Middle frontal gyrus (tissue), 1 donor: ENCODE data around the gene TNFRSF4.
"Not testable (repeated sequence)": the region's sequence is repeated elsewhere in the genome, so short reads cannot be mapped to it uniquely, and the experiment has no call there.

Experiments
- DNase-seq: peaks from one replicate; pipeline ENCODE4 v3.0.0-alpha.2; 2015; ENCODE audit warnings: low spot score; ENCODE audit errors: extremely low spot score

TNFRSF4 gene

DNA sequence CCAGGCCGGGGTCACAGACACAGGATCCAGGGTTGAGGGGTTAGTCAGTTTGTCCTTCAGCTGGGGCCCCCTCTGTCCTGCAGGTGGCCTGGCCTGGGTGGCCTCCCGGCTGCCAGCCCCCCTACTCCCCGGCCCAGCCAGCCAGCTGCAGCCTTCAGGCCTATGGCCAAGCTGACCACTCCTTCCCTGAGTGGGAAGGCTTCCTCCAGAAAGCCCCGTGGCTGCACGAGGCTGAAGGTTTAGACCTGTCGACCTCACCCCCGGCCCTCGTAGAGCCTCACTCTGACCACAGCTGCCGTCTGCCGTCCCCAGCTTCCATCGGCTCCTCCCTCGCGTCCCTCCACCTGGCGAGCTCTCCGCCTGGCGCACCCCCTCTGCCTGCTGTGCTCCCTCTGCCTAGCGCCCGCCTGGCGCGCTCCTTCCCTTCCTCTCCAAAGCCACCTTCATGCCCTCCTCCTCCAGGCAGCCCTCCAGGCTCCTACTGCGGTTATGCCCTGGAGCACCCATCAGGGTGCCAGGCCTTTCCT, 30.7 kb downstream of the TNFRSF4 start:
- no peak for DNase-seq

DNA sequence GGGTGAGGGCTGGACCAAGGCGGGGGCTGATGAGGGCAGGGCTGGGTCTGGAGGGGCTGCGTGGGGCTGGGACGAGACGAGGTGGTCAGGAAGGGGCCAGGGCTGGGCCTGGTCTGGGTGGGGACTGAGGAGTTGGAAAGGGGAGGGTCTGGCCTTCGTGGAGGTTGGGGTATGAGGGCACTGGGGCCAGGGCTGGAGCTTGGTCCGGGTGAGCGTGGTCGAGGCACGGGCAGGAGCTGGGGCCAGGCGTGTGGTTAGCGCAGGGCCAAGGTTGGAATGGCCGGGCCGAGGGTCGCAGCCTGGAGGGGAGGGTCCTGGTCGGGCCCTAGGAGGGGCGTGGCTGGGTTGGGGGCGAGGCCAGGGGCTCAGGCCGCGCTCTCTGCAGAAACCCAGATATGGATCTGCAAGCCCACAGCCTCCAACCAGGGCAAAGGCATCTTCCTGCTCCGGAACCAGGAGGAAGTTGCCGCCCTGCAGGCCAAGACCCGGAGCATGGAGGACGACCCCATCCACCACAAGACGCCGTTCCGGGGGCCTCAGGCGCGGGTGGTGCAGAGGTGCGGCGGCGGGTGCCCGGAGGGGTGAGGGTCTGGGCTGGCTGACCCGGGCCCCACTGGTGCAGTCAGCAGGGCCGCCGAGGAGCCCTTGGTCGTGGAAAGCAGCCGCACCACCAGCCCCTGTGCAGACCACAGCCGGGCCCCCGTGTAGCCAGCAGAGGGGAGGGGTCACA, 31.3 kb downstream of the TNFRSF4 start:
- no peak for DNase-seq

DNA sequence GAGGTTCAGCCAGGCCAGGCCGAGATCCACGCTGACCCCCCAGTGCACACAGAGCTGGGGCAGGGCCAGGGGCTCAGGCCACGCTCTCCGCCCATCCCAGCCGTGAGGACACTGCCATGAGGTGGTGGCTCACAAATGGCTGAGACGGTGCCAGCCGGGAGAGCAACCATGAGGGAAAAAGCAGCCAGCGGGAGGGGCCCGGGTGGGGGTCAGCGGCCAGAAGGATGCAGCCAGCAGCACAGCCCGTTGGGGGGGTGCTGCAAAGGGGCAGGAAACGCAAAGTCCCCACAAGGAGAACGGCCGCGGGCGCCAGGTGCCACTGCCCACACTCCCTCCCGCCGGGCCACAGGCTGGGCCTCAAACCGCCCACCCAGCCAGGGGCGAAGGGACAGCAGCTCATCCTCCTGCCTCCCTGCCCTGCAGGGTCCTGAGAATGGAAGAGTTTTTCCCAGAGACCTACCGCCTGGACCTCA, 32.0 kb downstream of the TNFRSF4 start:
- DNase-seq, result no peak

DNA sequence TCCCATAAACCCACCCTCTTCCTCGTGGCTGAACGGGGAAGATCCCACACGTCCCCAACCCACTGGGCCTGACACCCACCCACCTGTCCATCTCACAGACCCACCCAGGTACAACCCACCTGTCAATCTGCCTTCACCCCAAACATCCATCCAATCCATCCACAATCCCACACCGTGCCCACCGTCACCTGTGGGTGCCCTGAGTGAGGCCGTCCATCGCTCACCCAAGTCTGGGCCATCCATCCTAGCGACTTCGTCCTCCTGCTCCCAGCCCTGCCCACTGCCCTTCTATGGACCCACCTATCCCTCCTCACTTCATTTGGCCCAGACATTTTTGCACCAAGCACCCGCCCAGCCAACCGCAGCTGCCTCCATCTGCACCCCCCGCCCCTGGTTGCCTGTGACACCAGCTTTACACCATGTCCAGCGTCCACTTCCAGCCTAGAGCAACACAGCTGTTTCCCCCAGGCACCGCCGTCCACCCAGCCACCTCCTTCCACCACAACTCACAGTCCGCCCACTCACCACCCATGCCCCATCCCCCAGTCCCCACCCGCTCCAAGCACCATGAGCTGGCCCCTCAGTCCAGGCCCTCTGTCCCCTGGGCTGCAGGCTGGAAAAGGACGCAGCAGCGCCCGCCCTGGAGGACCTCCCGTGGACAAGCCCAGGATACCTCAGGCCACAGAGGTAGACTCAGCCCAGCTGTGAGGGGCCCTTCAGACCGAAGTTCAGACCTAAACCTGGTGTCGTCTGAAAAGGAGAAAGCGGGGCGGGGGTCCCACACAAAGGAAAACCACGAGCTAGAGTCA, 32.6 kb downstream of the TNFRSF4 start:
- no peak for DNase-seq

DNA sequence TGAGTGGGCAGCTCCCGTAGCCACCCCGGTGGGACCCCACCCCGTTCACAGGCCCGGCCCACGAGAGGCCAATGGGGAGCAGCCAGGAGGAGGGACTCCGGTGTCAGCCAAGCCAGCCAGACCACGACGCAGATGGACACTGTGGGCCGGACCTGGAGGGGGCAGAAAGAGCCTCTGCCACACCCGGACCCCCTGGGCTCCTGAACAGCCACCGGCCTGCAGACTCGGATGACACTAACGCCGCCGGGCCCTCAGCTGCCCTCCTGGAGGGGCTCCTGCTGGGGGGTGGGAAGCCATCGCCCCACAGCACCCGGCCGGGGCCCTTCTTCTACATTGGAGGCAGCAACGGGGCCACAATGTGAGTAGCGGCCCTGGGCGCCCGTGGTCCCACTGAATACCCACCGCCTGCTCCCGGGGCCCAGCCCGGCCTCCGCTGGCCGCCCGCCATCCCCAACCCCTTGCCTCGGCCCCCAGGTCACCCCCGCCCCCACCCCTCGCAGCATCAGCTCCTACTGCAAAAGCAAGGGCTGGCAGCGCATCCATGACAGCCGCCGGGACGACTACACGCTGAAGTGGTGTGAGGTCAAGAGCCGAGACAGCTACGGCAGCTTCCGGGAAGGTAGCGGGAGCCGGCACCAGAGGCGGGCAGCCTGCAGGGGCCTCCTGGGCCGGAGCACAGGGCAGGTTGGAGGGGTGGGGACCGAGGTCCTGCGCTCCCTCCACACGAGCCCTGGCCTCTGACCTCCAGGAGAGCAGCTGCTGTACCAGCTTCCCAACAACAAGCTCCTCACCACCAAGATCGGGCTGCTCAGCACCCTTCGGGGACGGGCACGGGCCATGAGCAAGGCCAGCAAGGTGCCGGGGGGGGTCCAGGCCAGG, 33.7 kb downstream of the TNFRSF4 start:
- DNase-seq, result no peak

DNA sequence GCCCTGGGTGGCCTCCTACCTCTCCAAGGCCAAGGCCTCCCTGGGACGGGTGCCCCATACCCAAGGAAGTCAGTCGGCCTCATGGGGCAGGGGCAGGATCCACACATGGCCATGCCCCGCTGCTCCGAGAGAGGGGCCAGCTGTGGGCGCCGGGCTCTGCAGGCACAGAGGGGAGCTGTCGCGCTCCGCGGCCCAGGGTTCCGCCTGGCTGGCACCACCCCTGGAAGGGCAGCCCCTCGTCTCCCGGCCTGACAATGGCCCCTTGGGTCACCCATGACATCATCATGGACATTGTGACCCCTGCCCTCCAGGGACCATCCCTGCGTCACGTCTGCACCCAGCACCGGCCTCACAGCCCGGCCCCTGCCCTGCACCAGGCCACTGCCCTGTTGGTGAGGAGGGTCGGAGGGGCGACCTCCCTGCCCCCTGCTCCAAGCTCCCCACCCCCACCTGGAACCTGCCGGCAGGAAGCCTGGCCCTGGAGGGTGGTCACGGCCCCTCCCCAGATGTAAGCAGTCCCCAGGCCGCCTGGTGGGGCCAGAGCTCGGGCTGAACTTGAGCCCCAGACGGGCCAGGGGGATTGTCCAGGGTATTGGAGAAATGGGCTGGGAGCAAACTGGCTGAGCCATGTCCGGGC, 34.5 kb downstream of the TNFRSF4 start:
- no peak for DNase-seq

DNA sequence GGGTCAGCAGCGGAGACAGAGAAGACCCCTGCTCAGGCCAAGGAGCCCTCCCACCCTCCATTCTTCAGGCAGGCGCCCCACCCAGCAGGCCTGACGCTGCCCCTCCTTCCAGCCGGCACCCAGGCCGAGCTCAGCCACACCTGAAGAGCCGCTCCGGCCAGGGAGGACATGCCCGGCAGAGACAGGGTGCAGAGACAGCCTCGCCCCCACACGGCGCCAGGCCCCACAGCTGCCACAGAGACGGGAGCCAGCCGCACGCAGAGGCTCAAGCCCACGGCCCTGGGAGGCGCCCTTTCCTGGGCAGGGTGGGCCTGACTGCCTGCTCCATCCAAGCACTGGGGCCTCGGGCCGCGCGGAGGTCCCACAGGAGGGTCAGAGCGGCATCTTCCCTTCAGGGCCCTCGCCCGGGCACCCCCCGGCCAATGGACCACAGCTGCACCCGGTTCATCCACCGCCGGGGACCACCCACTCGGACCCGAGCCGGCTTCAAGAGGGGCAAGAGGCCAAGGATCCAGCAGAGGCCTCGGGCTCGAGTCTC, 35.1 kb downstream of the TNFRSF4 start:
- no peak for DNase-seq

DNA sequence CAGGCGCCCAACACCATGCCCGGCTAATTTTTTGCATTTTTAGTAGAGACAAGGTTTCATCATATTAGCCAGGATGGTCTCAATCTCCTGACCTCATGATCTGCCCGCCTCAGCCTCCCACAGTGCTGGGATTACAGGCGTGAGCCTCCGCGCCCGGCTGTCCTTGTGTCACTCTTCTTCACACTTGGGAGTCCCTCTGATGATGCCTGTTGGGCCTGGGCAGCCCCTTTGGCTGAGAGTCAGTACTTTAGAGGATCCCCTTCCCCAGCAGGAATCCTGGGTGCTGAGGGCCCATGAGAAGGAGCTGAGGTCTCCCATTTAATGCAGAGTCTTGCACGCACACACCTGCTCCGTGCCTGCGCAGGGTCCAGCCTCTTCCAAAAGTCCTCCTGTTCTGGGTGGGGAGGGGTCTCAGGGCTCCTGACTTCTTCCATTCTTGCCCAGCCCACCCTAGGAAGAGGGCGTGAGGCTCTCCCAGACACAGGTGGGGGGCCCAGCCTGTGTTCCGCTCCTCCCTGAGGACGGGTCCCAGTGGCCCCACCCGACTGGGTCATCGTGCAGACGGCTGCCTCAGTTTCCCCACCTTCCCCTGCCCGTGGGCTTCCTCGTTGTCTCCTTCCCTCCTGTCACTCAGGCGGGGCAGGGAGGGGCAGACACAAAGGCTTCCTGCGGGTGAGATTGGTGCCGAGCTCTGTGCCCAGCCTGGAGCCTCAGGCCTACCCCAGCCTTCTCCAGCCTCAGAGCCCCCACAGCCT, 36.3 kb downstream of the TNFRSF4 start:
- DNase-seq, result no peak

DNA sequence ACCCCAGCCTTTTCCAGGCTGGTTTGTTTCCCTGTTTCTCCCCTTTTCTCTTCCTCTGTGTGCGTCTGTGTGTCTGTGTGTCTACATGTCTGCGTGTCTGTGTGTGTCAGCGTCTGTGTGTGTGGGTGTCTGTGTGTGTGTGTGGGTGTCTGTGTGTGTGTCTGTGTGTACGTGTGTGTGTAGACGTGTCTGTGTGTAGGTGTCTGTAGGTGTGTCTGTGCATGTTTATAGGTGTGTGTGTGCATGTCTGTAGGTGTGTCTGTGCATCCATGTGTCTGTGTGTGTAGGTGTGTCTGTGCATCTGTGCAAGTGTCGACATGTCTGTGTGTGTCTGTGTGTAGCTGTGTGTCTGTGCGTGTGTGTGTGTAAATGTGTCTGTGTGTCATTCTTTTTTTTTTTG, 37.0 kb downstream of the TNFRSF4 start:
- no peak for DNase-seq

DNA sequence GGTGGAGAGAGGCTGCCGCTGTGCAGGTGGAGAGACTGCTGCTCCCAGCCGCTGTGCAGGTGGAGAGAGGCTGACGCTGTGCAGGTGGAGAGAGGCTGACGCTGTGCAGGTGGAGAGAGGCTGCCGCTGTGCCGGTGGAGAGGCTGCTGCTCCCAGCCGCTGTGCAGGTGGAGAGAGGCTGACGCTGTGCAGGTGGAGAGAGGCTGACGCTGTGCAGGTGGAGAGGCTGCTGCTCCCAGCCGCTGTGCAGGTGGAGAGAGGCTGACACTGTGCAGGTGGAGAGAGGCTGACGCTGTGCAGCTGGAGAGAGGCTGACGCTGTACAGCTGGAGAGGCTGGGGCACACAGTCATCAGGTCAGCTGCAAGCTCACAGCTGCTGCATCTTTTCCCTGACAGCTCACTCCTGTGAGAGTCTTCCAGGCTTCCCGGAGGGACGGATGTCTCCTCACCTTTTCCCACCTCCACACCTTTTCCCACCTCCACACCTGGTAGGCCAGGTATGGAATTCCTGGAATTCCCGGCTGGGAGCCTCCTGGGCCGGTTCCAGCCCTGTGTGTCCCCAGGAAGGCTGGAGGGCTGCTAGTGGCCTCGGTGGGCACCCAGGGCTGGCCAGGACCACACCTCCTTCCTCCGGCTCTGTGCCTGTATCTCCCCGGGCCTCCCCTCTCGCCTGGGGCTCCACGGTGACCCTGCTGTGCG, 37.7 kb downstream of the TNFRSF4 start:
- not testable (repeated sequence) for DNase-seq

DNA sequence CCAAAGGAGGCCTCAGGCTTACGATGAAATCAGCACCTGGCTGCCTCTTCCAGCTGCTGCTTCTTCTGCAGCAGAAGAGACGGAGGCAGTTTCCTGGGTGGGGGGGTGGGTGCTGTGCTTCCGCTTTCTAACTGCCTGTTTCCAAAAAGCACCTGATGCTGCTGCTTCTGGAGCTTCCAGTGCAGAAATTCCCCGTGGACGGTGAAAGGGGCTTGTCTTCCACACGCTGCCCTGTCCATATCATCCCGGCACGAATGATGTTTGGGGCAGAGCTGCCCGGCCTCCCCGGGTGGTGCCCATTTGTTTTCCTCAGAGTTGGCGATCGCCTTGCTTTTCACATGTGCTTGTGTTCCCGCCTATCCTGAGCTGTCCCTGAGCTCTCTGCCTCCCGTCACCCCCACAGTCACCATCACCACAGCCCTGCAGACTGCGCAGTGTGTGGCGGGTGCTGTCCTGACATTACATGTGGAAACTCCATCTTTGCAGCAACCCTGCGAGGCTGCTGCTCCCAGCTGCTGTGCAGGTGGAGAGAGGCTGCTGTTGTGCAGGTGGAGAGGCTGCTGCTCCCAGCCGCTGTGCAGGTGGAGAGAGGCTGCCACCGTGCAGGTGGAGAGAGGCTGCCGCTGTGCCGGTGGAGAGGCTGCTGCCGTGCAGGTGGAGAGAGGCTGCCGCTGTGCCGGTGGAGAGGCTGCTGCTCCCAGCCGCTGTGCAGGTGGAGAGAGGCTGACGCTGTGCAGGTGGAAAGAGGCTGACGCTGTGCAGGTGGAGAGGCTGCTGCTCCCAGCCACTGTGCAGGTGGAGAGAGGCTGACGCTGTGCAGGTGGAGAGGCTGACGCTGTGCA, 38.5 kb downstream of the TNFRSF4 start:
- no peak for DNase-seq

DNA sequence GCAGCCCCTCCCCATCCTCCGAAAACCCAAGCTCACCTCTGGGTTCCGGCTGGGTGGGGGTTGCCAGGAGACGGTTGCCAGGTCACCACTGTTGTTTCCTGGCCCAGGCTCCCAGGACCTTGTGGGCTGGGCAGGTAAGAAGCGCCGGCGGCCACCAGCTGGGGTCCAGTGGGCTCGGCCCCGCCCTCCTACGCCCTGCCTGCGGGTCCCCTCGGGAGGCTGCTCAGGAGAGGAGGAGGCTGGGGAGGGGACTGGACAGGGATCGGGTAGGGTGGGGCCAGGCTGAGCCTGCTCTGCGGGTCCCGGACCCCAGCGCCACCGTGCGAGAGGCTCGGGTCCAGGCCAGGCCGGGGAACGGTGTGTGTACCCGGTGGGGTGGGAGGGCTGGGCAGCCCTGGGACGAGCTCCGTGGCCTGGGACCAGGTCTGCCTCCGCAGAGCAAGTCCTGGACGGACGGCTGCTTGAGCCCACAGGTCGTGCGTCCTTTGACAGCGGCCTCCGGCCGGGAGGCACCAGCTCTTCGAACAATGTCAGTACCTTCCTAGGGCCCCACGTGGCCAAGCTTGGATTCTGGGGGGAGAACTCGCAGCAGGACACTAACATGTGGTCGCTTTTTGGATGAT, 40.0 kb downstream of the TNFRSF4 start, which contains the start of gene TTLL10:
Gene TTLL10, plus strand, starts transcription at position 88 of the 623 bp plus-strand sequence. CDS start 5,336 bp downstream, outside the sequence.
- no peak for DNase-seq

DNA sequence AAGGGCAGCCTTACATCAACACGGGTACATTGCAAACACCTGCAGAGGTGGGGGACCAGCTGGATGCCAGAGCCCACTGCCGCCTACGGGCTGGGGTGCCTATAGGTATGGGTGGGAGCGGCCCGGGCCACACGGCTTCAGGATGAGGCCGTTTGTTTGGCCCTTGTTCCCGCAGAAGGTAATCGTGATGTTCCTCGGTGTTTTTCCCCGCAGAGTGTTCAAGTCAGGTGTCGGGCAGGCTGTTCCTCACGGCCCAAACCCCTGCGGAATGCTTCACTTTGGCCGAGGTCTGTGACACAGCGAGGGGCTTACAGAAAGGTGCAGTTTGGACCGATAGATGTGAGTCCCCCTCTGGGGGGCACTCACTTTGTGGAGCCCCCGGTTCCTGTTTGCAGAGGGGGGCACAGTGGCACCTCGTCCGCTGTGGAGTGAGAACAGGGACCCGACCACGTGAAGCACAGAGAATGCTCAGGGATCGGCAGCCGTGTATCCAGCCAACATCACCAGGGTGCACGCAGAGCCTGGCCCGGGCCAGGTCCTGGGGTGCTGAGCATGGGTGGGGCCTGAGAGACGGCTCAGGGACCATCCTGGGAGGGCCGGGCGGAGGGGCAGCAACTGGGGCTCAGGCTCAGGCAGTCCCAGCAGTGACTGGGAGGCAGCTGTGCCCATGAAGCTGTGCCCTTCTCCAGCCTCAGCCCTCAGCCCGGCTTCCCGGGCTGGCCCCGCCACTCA, 40.7 kb downstream of the TNFRSF4 start:
- no peak for DNase-seq

DNA sequence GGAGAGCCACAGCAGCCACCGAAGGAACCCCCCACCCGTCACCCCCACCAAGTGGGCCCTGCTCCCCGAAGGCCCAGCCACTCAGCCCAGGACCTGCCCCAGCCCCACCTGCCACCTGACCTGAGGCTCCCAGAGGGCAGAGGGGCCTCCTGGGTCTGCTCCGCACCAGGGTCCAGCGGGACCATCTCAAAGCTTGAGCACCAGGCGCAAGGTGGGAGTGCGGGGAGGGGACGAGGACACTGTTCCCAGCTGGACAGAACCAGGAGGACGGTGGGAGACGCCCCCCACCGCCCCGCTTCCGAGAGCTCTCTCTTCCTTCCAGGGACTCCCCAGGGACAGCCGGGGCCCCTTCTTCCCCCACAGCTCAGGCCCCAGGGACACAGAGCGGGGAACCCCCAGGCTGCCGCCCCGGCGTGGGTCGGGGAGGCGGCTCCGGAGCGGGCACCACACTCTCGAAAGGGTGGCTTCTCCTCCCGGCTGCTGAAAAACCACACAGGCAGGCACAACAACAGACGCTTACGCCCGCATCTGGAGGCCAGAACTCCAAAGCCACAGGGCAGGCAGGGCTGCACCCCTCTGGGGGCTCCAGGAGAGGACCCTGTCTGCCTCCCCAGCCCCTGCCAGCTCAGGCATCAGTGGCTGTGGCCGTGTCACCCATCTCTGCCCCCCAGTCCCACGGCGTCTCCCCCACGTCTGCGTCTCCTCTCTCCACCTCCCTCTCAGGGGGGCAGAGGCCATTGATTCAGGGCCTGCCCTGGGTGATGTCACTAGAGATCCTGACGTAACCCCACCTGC, 42.2 kb downstream of the TNFRSF4 start:
- no peak for DNase-seq

DNA sequence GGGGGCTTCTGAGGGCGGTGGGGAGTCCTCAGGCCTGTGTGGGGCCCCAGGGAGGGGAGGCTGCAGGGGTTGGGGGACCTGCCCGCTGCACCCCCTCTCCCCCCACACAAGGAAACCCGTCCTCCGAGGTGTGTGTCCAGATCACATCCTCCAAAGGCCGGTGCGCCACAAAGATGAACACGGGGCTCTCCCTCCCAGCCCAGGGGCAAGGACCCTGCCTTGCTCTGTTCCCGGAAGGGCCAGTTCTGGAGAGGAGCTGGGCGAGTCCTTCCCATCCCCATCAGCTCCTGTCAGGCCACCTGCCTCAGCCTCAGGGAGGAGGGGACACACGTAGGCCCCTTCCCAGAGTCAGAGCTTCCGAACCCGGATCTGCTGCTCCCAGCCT, 42.8 kb downstream of the TNFRSF4 start:
- DNase-seq, result no peak
